GM23338 (cell line): Measurements from ENCODE around the gene HOXC12.

Source experiments
- CTCF ChIP-seq, 2 experiments: fragments of 200-600 bp in 1 of 2; sonication (generic) in 1 of 2; conservative IDR thresholded peaks; 2 replicates each; pipeline versions ENCODE4 v1.5.1 to v1.6.1; 2016 to 2017; ENCODE audit warnings: antibody characterized with exemption in 2 of 2, low read depth in 2 of 2, mild to moderate bottlenecking in 2 of 2, moderate library complexity in 1 of 2
- EZH2phosphoT487 ChIP-seq: fragments of 200-600 bp; sonication (generic); IDR thresholded peaks from one replicate; pipeline ENCODE4 v1.8.1; 2018; ENCODE audit warnings: antibody characterized with exemption; ENCODE audit not compliant: unreplicated experiment
- POLR2AphosphoS5 ChIP-seq: IDR thresholded peaks from 2 replicates; pipeline ENCODE4 v1.6.1; 2016; ENCODE audit warnings: antibody characterized with exemption, low read depth
- REST ChIP-seq: IDR thresholded peaks from one replicate; pipeline ENCODE4 v1.6.1; 2018; ENCODE audit warnings: antibody characterized with exemption; ENCODE audit not compliant: unreplicated experiment
- STAT1 ChIP-seq: IDR thresholded peaks from one replicate; pipeline ENCODE4 v1.6.1; 2016; ENCODE audit warnings: antibody characterized with exemption; ENCODE audit not compliant: unreplicated experiment
- ZNF331 ChIP-seq: fragments of 250-450 bp; sonication (Bioruptor Pico); IDR thresholded peaks from 2 replicates; pipeline ENCODE4 v1.5.0; 2020; ENCODE audit warnings: low read depth, mild to moderate bottlenecking, moderate library complexity

- TF ChIP-seq CTCF (conservative IDR thresholded peaks at IDR 0.05; ENCODE audit: low read depth in 2 of 2) (no peak), ZNF331 (CRISPR knock-in tag) (no peak), POLR2AphosphoS5 (no peak), EZH2phosphoT487 (peak; percentile 66), STAT1 (no peak), REST (no peak)
Measured at GRCh38 chr12:53937596-53938325, 16.9 kb upstream of the HOXC12 start.
